ENCODE measurements around the gene PI3. TPM values are rescaled to one million over a fixed set of nuclear protein-coding genes. Genes with fewer than 3 reads are reported as not detected.

Gene PI3
- total RNA-seq, 1 experiment from 2014 or later: 3.7 TPM

GRCh38 chr20:45173522-45173921 lies 1.2 kb upstream of the PI3 start:
- peaks cover 10% of the 10 kb centered on the region for H3K4me1 ChIP-seq
- no TSS peak for BruUV-seq (replicated peaks)
- intact Hi-C loops (cut with micrococcal nuclease; ENCODE audit: unreplicated experiment): no loop called here
- H3K4me3 ChIP-seq (ENCODE audit: low read depth, low read length): no peak overlapping the region
- TF ChIP-seq CTCF (IDR thresholded peaks at IDR 0.05; ENCODE audit: insufficient read depth in 1 of 2, low read depth in 1 of 2, low read length in 1 of 2, severe bottlenecking in 1 of 2, unreplicated experiment in 1 of 2): no peak
- no peak for DNase-seq
- no peaks in the 10 kb centered on the region for H3K9me3 ChIP-seq
- POLR2A ChIA-PET: no interaction called here
- Mint-ChIP-seq H3K36me3 (ENCODE audit: insufficient read depth, unreplicated experiment) (no peaks in the 10 kb centered on the region), H3K27me3 (ENCODE audit: insufficient read depth, unreplicated experiment) (peaks cover 7% of the 10 kb centered on the region), H3K4me3 (ENCODE audit: unreplicated experiment) (no peak overlapping the region), H3K27ac (ENCODE audit: unreplicated experiment) (no peak overlapping the region), H3K9me3 (ENCODE audit: unreplicated experiment) (no peaks in the 10 kb centered on the region), H3K4me1 (ENCODE audit: low read depth, unreplicated experiment) (no peaks in the 10 kb centered on the region)
- CTCF ChIA-PET: no interaction called here
- no peaks in the 10 kb centered on the region for H3K36me3 ChIP-seq (ENCODE audit: control insufficient read depth, insufficient read depth, low read length)
- no peaks in the 10 kb centered on the region for H3K27me3 ChIP-seq (replicated peaks; ENCODE audit: control insufficient read depth, insufficient read depth, low read length)

- intact Hi-C loops (cut with micrococcal nuclease; ENCODE audit: unreplicated experiment): no loop called here
- Mint-ChIP-seq H3K4me3 (ENCODE audit: unreplicated experiment) (no peak overlapping the region), H3K27me3 (ENCODE audit: insufficient read depth, unreplicated experiment) (peaks cover 7% of the 10 kb centered on the region), H3K9me3 (ENCODE audit: unreplicated experiment) (no peaks in the 10 kb centered on the region), H3K4me1 (ENCODE audit: low read depth, unreplicated experiment) (no peaks in the 10 kb centered on the region), H3K27ac (ENCODE audit: unreplicated experiment) (no peak overlapping the region), H3K36me3 (ENCODE audit: insufficient read depth, unreplicated experiment) (no peaks in the 10 kb centered on the region)
- ChIA-PET POLR2A (no interaction called here), CTCF (no interaction called here)
- Histone ChIP-seq H3K9me3 (no peaks in the 10 kb centered on the region), H3K4me3 (ENCODE audit: low read depth, low read length) (no peak overlapping the region), H3K4me1 (peaks cover 10% of the 10 kb centered on the region), H3K36me3 (ENCODE audit: control insufficient read depth, insufficient read depth, low read length) (no peaks in the 10 kb centered on the region), H3K27me3 (replicated peaks; ENCODE audit: control insufficient read depth, insufficient read depth, low read length) (no peaks in the 10 kb centered on the region)
- no peak for TF ChIP-seq CTCF (IDR thresholded peaks at IDR 0.05; ENCODE audit: insufficient read depth in 1 of 2, low read depth in 1 of 2, low read length in 1 of 2, severe bottlenecking in 1 of 2, unreplicated experiment in 1 of 2)
- BruUV-seq (replicated peaks): no TSS peak
- DNase-seq: no peak
Measured at GRCh38 chr20:45176526-45177267, 2.0 kb downstream of the PI3 start.

- DNase-seq: no peak
- Mint-ChIP-seq H3K27me3 (ENCODE audit: insufficient read depth, unreplicated experiment) (peaks cover 4% of the 10 kb centered on the region), H3K36me3 (ENCODE audit: insufficient read depth, unreplicated experiment) (no peaks in the 10 kb centered on the region), H3K27ac (ENCODE audit: unreplicated experiment) (no peak overlapping the region), H3K4me1 (ENCODE audit: low read depth, unreplicated experiment) (no peaks in the 10 kb centered on the region), H3K4me3 (ENCODE audit: unreplicated experiment) (no peak overlapping the region), H3K9me3 (ENCODE audit: unreplicated experiment) (no peaks in the 10 kb centered on the region)
- intact Hi-C loops (cut with micrococcal nuclease; ENCODE audit: unreplicated experiment): no loop called here
- no peaks in the 10 kb centered on the region; the same call in 1 of the 2 replicates for H3K27me3 ChIP-seq (replicated peaks; ENCODE audit: control insufficient read depth, insufficient read depth, low read length)
- no peaks in the 10 kb centered on the region for H3K36me3 ChIP-seq (ENCODE audit: control insufficient read depth, insufficient read depth, low read length)
- no peak overlapping the region for H3K4me3 ChIP-seq (ENCODE audit: low read depth, low read length)
- H3K9me3 ChIP-seq: no peaks in the 10 kb centered on the region
- peaks cover 8% of the 10 kb centered on the region for H3K4me1 ChIP-seq
- BruUV-seq (replicated peaks): no TSS peak
- CTCF ChIA-PET: no interaction called here
- POLR2A ChIA-PET: no interaction called here
- TF ChIP-seq CTCF (IDR thresholded peaks at IDR 0.05; ENCODE audit: insufficient read depth in 1 of 2, low read depth in 1 of 2, low read length in 1 of 2, severe bottlenecking in 1 of 2, unreplicated experiment in 1 of 2): no peak
Measured at GRCh38 chr20:45179166-45179565, 4.5 kb downstream of the PI3 start.
